Tibial nerve (tissue), 4 donors: ENCODE data around the gene HSP90AB1. TPM values are rescaled to one million over a fixed set of nuclear protein-coding genes. Genes with fewer than 3 reads are reported as not detected.

Experiments used
- DNase-seq, 2 donors: peaks; one replicate each; pipeline ENCODE4 v3.0.0-alpha.2; 2019; ENCODE audit warnings: low spot score in 2 of 2
- H3K27ac ChIP-seq, 4 donors: fragments of 200-600 bp; sonication (generic) in 3 of 4; one replicate each; pipeline ENCODE4 v1.5.1; 2017 to 2019; ENCODE audit warnings: mild to moderate bottlenecking in 1 of 4
- H3K27me3 ChIP-seq, 2 donors: fragments of 200-600 bp; sonication (generic) in 1 of 2; one replicate each; pipeline versions ENCODE4 v1.5.1 to v1.6.0; 2017 to 2019
- H3K36me3 ChIP-seq, 3 donors: fragments of 200-600 bp; sonication (generic); one replicate each; pipeline ENCODE4 v1.5.1; 2018 to 2019
- H3K4me1 ChIP-seq, 4 donors: fragments of 200-600 bp; sonication (generic) in 3 of 4; one replicate each; pipeline ENCODE4 v1.5.1; 2017 to 2019
- H3K4me3 ChIP-seq, 4 donors: fragments of 200-600 bp; sonication (generic) in 3 of 4; one replicate each; pipeline ENCODE4 v1.5.1; 2017 to 2019; ENCODE audit warnings: mild to moderate bottlenecking in 1 of 4, moderate library complexity in 1 of 4
- H3K9me3 ChIP-seq, 4 donors: fragments of 200-600 bp; sonication (generic) in 3 of 4; one replicate each; pipeline ENCODE4 v1.5.1; 2017 to 2019
- CTCF ChIP-seq, 5 experiments: fragments of 200-600 bp in 3 of 5; fragments of 450-650 bp in 2 of 5; sonication (generic) in 3 of 5; IDR thresholded peaks; one replicate each; pipeline ENCODE4 v1.5.1; 2016 to 2019; ENCODE audit warnings: antibody characterized with exemption in 5 of 5, mild to moderate bottlenecking in 3 of 5, moderate library complexity in 2 of 5
- EP300 ChIP-seq, 2 donors: sonication (generic); formaldehyde crosslinking; IDR thresholded peaks; one replicate each; pipeline ENCODE4 v1.6.1; 2017; ENCODE audit warnings: antibody characterized with exemption in 2 of 2, mild to moderate bottlenecking in 1 of 2
- POLR2A ChIP-seq, 2 donors: fragments of 450-650 bp; IDR thresholded peaks; one replicate each; pipeline ENCODE4 v1.6.1; 2017; ENCODE audit warnings: antibody characterized with exemption in 2 of 2, mild to moderate bottlenecking in 2 of 2, moderate library complexity in 2 of 2
- WGBS, 2 donors: methylation state at CpG; one replicate each; pipeline ENCODE4 v1.1.5; 2018; 5-methylcytosine and 5-hydroxymethylcytosine counted together
- total RNA-seq, 4 donors: library from RNA; depleted of rRNA; stranded (reverse); fragments of >200 nt; gene quantifications; one replicate each; pipeline ENCODE4 v1.1.0, GENCODE V29; 2016

Gene HSP90AB1
- total RNA-seq, 4 donors from 2014 or later: 485 to 580 (median 543) TPM

- peaks cover 6 to 50% (median 22%) of the 10 kb centered on the region in 3 donors for H3K36me3 ChIP-seq
- peak overlapping the region; percentile 95 to 100 (median 98) for H3K27ac ChIP-seq
- H3K4me3 ChIP-seq: peak overlapping the region; percentile 73 to 95 (median 84)
- H3K4me1 ChIP-seq: peaks cover 0 to 55% (median 18%) of the 10 kb centered on the region in 4 donors
- H3K27me3 ChIP-seq: no peaks in the 10 kb centered on the region
- no peaks in the 10 kb centered on the region for H3K9me3 ChIP-seq
- 59% methylated on average over 1 of the region's 1 CpG for WGBS, 2 donors
- no peak for TF ChIP-seq POLR2A (IDR thresholded peaks at IDR 0.05)
- TF ChIP-seq EP300 (IDR thresholded peaks at IDR 0.05): no peak
- TF ChIP-seq CTCF (IDR thresholded peaks at IDR 0.05): no peak
- DNase-seq: no peak
Measured at GRCh38 chr6:44248579-44248978, 1.7 kb downstream of the HSP90AB1 start.

- no peak for TF ChIP-seq CTCF (IDR thresholded peaks at IDR 0.05)
- no peak for TF ChIP-seq POLR2A (IDR thresholded peaks at IDR 0.05)
- no peak for TF ChIP-seq EP300 (IDR thresholded peaks at IDR 0.05)
- H3K4me1 ChIP-seq: peaks cover 0 to 62% (median 18%) of the 10 kb centered on the region in 4 donors
- H3K36me3 ChIP-seq: peaks cover 6 to 56% (median 27%) of the 10 kb centered on the region in 3 donors
Measured at GRCh38 chr6:44249082-44249748, 2.3 kb downstream of the HSP90AB1 start.

GRCh38 chr6:44250067-44250717 is 3.3 kb downstream of the HSP90AB1 start:
- Histone ChIP-seq H3K4me1 (peaks cover 0 to 71% (median 18%) of the 10 kb centered on the region in 4 donors), H3K27ac (no peak overlapping the region), H3K36me3 (peaks cover 6 to 66% (median 27%) of the 10 kb centered on the region in 3 donors), H3K27me3 (no peaks in the 10 kb centered on the region), H3K4me3 (no peak overlapping the region), H3K9me3 (no peaks in the 10 kb centered on the region)
- WGBS, 2 donors: 76 to 77% methylated on average over 6 of the region's 6 CpGs
- DNase-seq: no peak
- TF ChIP-seq EP300 (IDR thresholded peaks at IDR 0.05) (peak in 1 of 2 donors; percentile 12), CTCF (IDR thresholded peaks at IDR 0.05) (no peak), POLR2A (IDR thresholded peaks at IDR 0.05) (no peak)

More at GRCh38 chr6:44249082-44249748, 2.3 kb downstream of the HSP90AB1 start:
- WGBS, 2 donors: 84 to 88% methylated on average over 9 of the region's 9 CpGs
- peak overlapping the region in 1 of 4 donors; percentile 73 for H3K4me3 ChIP-seq
- H3K27me3 ChIP-seq: no peaks in the 10 kb centered on the region
- H3K9me3 ChIP-seq: no peaks in the 10 kb centered on the region
- no peak for DNase-seq
- H3K27ac ChIP-seq: peak overlapping the region in 2 of 4 donors; percentile 98 to 100

GRCh38 chr6:44250718-44251123 is 3.8 kb downstream of the HSP90AB1 start:
- WGBS, 2 donors: 65% methylated on average over 3 of the region's 3 CpGs
- Histone ChIP-seq H3K4me3 (no peak overlapping the region), H3K4me1 (peaks cover 0 to 73% (median 18%) of the 10 kb centered on the region in 4 donors), H3K9me3 (no peaks in the 10 kb centered on the region), H3K27me3 (no peaks in the 10 kb centered on the region), H3K36me3 (peaks cover 6 to 71% (median 27%) of the 10 kb centered on the region in 3 donors), H3K27ac (no peak overlapping the region)
- TF ChIP-seq CTCF (IDR thresholded peaks at IDR 0.05) (no peak), EP300 (IDR thresholded peaks at IDR 0.05) (no peak), POLR2A (IDR thresholded peaks at IDR 0.05) (no peak)
- no peak for DNase-seq
